ENCODE measurements around the gene NOM1. TPM values are rescaled to one million over a fixed set of nuclear protein-coding genes. Genes with fewer than 3 reads are reported as not detected.

Gene NOM1
- total and polyA plus RNA-seq, 2 experiments from 2014 or later = 17.7 to 36.5 TPM

- Mint-ChIP-seq H3K27ac (no peak overlapping the region), H3K27me3 (ENCODE audit: insufficient read depth, low read depth, poor library complexity) (peaks cover 93% of the 10 kb centered on the region), H3K9me3 (peaks cover 5% of the 10 kb centered on the region; the same call in 1 of the 3 replicates), H3K4me3 (peak overlapping the region; percentile 48; the same call in 2 of the 3 replicates), H3K36me3 (ENCODE audit: low read depth) (no peaks in the 10 kb centered on the region), H3K4me1 (peaks cover 63% of the 10 kb centered on the region)
- peak; percentile 1; the same call in 1 of the 3 replicates for ATAC-seq
- peak; percentile 63 for DNase-seq (ENCODE audit: low spot score)
- Histone ChIP-seq H3K9me2 (ENCODE audit: insufficient read depth) (no peaks in the 10 kb centered on the region), H3K4me1 (ENCODE audit: insufficient read depth) (peaks cover 74% of the 10 kb centered on the region), H4K20me1 (replicated peaks; ENCODE audit: insufficient read depth) (peaks cover 24% of the 10 kb centered on the region), H3K27me3 (ENCODE audit: insufficient read depth) (peaks cover 99% of the 10 kb centered on the region), H3K4me2 (peak overlapping the region; percentile 70), H3K27ac (ENCODE audit: low read depth) (no peak overlapping the region), H3F3A (replicated peaks; ENCODE audit: low read depth) (peaks cover 36% of the 10 kb centered on the region), H2AFZ (no peak overlapping the region), H3K36me3 (ENCODE audit: insufficient read depth) (no peaks in the 10 kb centered on the region), H3K79me2 (replicated peaks; ENCODE audit: insufficient read depth) (no peaks in the 10 kb centered on the region), H3K4me3 (peak overlapping the region; percentile 38)
- TF ChIP-seq ZNF114 (CRISPR knock-in tag; IDR thresholded peaks at IDR 0.05) (no peak), EZH2 (IDR thresholded peaks at IDR 0.05; ENCODE audit: low read depth, unreplicated experiment) (no peak), STAT1 (IDR thresholded peaks at IDR 0.05; ENCODE audit: unreplicated experiment) (no peak)
These were observed 65.4 kb downstream of the NOM1 start for GRCh38 chr7:157014635-157015555.

DNA sequence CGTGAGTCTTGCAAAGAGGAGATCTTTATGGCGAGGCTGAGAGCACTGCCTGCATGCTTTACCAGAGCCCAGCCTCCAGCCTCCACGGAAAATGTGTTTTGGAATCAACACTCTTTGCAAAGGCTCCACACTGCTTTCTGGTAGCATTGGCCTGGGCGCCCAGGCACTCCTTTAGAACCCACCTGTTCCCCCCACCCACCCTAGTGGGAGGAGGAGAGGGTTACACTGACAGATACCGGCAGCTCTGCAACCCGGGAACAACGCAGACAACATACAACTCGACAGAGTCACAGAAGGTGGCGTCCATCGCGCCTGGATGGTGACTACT lies 66.5 kb downstream of the NOM1 start:
- 0 out of 3 replicates have a peak overlapping the region, but pooled peaks have one; percentile 17 for H3K4me3 Mint-ChIP-seq
- H3K36me3 ChIP-seq (ENCODE audit: insufficient read depth) = no peaks in the 10 kb centered on the region
- no peak overlapping the region for H3K27ac ChIP-seq (ENCODE audit: low read depth)
- DNase-seq (ENCODE audit: low spot score) (no peak), ATAC-seq (no peak)
- peaks cover 80% of the 10 kb centered on the region for H3K4me1 ChIP-seq (ENCODE audit: insufficient read depth)
- peak overlapping the region; percentile 70 for H3K4me2 ChIP-seq
- H3K27ac Mint-ChIP-seq = no peak overlapping the region
- peaks cover 100% of the 10 kb centered on the region for H3K27me3 ChIP-seq (ENCODE audit: insufficient read depth)
- H3K4me1 Mint-ChIP-seq = peaks cover 63% of the 10 kb centered on the region
- H3K79me2 ChIP-seq (replicated peaks; ENCODE audit: insufficient read depth) = no peaks in the 10 kb centered on the region
- peaks cover 26% of the 10 kb centered on the region for H4K20me1 ChIP-seq (replicated peaks; ENCODE audit: insufficient read depth)
- H3K36me3 Mint-ChIP-seq (ENCODE audit: low read depth) = no peaks in the 10 kb centered on the region
- H3K27me3 Mint-ChIP-seq (ENCODE audit: insufficient read depth, low read depth, poor library complexity) = peaks cover 99% of the 10 kb centered on the region
- no peaks in the 10 kb centered on the region for H3K9me2 ChIP-seq (ENCODE audit: insufficient read depth)
- H3K9me3 Mint-ChIP-seq = peaks cover 5% of the 10 kb centered on the region; the same call in 1 of the 3 replicates
- TF ChIP-seq, protein P1, sequence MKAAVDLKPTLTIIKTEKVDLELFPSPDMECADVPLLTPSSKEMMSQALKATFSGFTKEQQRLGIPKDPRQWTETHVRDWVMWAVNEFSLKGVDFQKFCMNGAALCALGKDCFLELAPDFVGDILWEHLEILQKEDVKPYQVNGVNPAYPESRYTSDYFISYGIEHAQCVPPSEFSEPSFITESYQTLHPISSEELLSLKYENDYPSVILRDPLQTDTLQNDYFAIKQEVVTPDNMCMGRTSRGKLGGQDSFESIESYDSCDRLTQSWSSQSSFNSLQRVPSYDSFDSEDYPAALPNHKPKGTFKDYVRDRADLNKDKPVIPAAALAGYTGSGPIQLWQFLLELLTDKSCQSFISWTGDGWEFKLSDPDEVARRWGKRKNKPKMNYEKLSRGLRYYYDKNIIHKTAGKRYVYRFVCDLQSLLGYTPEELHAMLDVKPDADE (IDR thresholded peaks at IDR 0.05) = no peak
- TF ChIP-seq STAT1 (IDR thresholded peaks at IDR 0.05; ENCODE audit: unreplicated experiment) (no peak), EZH2 (IDR thresholded peaks at IDR 0.05; ENCODE audit: low read depth, unreplicated experiment) (no peak), ZNF462 (CRISPR knock-in tag; IDR thresholded peaks at IDR 0.05) (no peak), CTCF (conservative IDR thresholded peaks at IDR 0.05; ENCODE audit: low read depth in 2 of 2) (no peak), ZNF114 (CRISPR knock-in tag; IDR thresholded peaks at IDR 0.05) (no peak), JUNB (IDR thresholded peaks at IDR 0.05; ENCODE audit: unreplicated experiment) (no peak), EZH2phosphoT487 (IDR thresholded peaks at IDR 0.05; ENCODE audit: unreplicated experiment) (no peak), ZNF331 (CRISPR knock-in tag; IDR thresholded peaks at IDR 0.05; ENCODE audit: low read depth) (no peak), NANOG (IDR thresholded peaks at IDR 0.05; ENCODE audit: borderline replicate concordance) (no peak)
- H3K4me3 ChIP-seq = peak overlapping the region; percentile 49
- no peak overlapping the region for H2AFZ ChIP-seq
- H3F3A ChIP-seq (replicated peaks; ENCODE audit: low read depth) = peaks cover 43% of the 10 kb centered on the region

All from GM23338 (cell line).